ENCODE results near the gene HMGB3. TPM values are rescaled to one million over a fixed set of nuclear protein-coding genes. Genes with fewer than 3 reads are reported as not detected.
A peak's percentile ranks its signal among the peaks of the same experiment; 100 is the strongest.

Gene HMGB3
- 10 to 100 TPM; 24.5 to 25.4 TPM for total RNA-seq

GRCh38 chrX:150982788-150983520, at the start of gene HMGB3:
Gene HMGB3, plus strand, starts transcription at chrX:150983335. Its CDS starts 2,265 bp downstream, at chrX:150985600.
- ATAC-seq (peak; percentile 99), DNase-seq (peak; percentile 92)
- POLR2A ChIA-PET, result no interaction called here
- Mint-ChIP-seq H3K27ac (no peak within 1 kb of the TSS), H3K36me3 (ENCODE audit: low read depth) (peaks cover 13% of the 10 kb centered on the region), H3K9me3 (no peaks in the 10 kb centered on the region), H3K4me3 (peak within 1 kb of the TSS; percentile 69), H3K4me1 (ENCODE audit: low read depth) (peaks cover 4% of the 10 kb centered on the region), H3K27me3 (peaks cover 20% of the 10 kb centered on the region)
- CTCF ChIA-PET, result interaction anchor here (2.5 kb wide), 1 partner anchor 211 kb away, joined by 9 read pairs; no protein-coding TSS in a partner anchor
- intact Hi-C loops (cut with micrococcal nuclease), result no loop called here
- no peak for TF ChIP-seq CTCF (IDR thresholded peaks at IDR 0.05)

GRCh38 chrX:150933945-150934350, 49.2 kb upstream of the HMGB3 start:
- TF ChIP-seq CTCF (IDR thresholded peaks at IDR 0.05), result no peak
- H3K36me3 Mint-ChIP-seq (ENCODE audit: low read depth), result no peaks in the 10 kb centered on the region
- H3K4me1 Mint-ChIP-seq (ENCODE audit: low read depth), result no peaks in the 10 kb centered on the region
- H3K27me3 Mint-ChIP-seq, result peaks cover 4% of the 10 kb centered on the region
- ChIA-PET POLR2A (no interaction called here), CTCF (no interaction called here)
- no peak overlapping the region for H3K4me3 Mint-ChIP-seq
- ATAC-seq, result no peak
- intact Hi-C loops (cut with micrococcal nuclease), result no loop called here
- DNase-seq, result no peak
- peaks cover 2% of the 10 kb centered on the region for H3K9me3 Mint-ChIP-seq
- no peak overlapping the region for H3K27ac Mint-ChIP-seq

DNA sequence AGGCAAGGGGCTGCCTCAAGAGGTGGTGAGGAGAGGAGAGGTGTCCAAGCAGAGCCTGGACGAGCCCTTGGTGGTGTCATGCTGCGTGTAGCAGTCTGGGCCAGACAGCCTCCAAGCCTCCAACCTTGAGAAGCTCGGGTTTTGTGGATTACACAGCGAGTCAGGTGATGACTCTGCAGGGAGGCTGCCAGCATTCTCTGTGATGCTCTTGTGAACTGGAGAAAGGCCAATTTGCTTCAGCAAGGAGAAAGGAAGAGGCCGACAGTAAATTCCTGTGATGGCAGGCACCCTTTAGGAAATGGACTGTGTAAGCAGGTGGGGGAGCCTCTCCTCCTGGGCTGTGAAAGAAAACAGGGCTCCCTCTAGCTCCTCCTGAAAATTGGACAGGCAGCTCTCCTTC, 48.7 kb upstream of the HMGB3 start:
- Mint-ChIP-seq H3K9me3 (peaks cover 2% of the 10 kb centered on the region), H3K4me1 (ENCODE audit: low read depth) (no peaks in the 10 kb centered on the region), H3K27ac (no peak overlapping the region), H3K27me3 (peaks cover 4% of the 10 kb centered on the region), H3K4me3 (no peak overlapping the region), H3K36me3 (ENCODE audit: low read depth) (no peaks in the 10 kb centered on the region)
- no peak for DNase-seq
- ATAC-seq, result no peak
- CTCF ChIA-PET, result no interaction called here
- POLR2A ChIA-PET, result interaction anchor here (0.5 kb wide), 1 partner anchor 1797 kb away, joined by 3 read pairs; no protein-coding TSS in a partner anchor
- intact Hi-C loops (cut with micrococcal nuclease), result no loop called here
- no peak for TF ChIP-seq CTCF (IDR thresholded peaks at IDR 0.05)

- no peak for TF ChIP-seq CTCF (IDR thresholded peaks at IDR 0.05)
- ATAC-seq, result no peak
- Mint-ChIP-seq H3K27me3 (peaks cover 4% of the 10 kb centered on the region), H3K4me3 (no peak overlapping the region), H3K27ac (no peak overlapping the region), H3K36me3 (ENCODE audit: low read depth) (no peaks in the 10 kb centered on the region), H3K4me1 (ENCODE audit: low read depth) (no peaks in the 10 kb centered on the region), H3K9me3 (peaks cover 2% of the 10 kb centered on the region)
- POLR2A ChIA-PET, result no interaction called here
- CTCF ChIA-PET, result no interaction called here
- intact Hi-C loops (cut with micrococcal nuclease), result no loop called here
- no peak for DNase-seq
Measured at GRCh38 chrX:150935467-150935866, 47.7 kb upstream of the HMGB3 start.

DNA sequence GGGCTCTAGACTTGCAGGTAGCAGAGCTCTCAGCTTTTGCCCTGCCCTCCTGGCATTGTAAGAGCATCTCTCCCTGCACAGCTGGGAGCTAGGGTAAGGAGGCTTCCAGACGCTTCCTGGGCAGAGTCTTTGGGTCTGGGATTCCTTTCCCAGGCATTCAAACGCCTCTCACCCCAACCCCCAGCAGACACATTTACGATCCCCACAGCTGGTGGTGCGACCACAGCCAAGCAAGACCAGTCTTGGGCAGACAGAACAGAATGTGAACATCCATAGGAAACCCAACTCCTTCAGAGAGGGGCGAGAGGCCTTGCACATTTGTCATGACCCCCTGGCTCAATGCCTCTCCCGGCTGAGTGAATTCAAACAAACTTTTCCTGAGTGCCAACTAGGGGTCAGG, 46.6 kb upstream of the HMGB3 start:
- ATAC-seq (no peak), DNase-seq (no peak)
- Mint-ChIP-seq H3K9me3 (peaks cover 2% of the 10 kb centered on the region), H3K36me3 (ENCODE audit: low read depth) (no peaks in the 10 kb centered on the region), H3K27ac (no peak overlapping the region), H3K4me1 (ENCODE audit: low read depth) (no peaks in the 10 kb centered on the region), H3K4me3 (no peak overlapping the region), H3K27me3 (peaks cover 2% of the 10 kb centered on the region)
- ChIA-PET CTCF (no interaction called here), POLR2A (no interaction called here)
- intact Hi-C loops (cut with micrococcal nuclease), result no loop called here
- TF ChIP-seq CTCF (IDR thresholded peaks at IDR 0.05), result no peak

All from activated CD8-positive, alpha-beta T cell treated with anti-CD3 and anti-CD28 coated beads for 36 hours (primary cell).